ENCODE measurements around the gene ZMYM4. TPM values are rescaled to one million over a fixed set of nuclear protein-coding genes. Genes with fewer than 3 reads are reported as not detected.

ZMYM4 gene
- total RNA-seq, 6 donors from 2014 or later: 17.6 to 47.1 (median 38.3) TPM

DNA sequence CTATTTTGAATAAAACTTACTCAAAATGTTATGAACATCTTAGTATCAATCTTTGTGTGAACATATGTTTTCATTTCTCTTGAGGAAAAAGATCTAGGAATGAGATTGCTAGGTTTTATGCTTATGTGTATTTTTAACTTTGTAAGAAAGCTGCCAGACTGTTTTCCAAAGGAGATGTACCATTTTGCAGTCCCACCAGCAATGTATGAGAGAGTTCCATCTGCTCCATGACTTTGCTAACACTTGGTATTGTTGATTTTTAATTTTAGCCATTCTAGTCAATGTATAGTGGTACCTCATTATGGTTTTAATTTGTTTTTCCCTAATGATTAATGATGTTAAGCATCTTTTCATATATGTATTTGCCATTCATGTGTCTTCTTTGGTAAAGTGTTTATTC, 132.5 kb downstream of the ZMYM4 start:
- no peaks in the 10 kb centered on the region for H3K27me3 ChIP-seq
- H3K4me3 ChIP-seq: no peak overlapping the region
- no peaks in the 10 kb centered on the region for H3K9me3 ChIP-seq
- H3K36me3 ChIP-seq: peaks cover 18 to 87% (median 39%) of the 10 kb centered on the region in 4 donors
- TF ChIP-seq CTCF (IDR thresholded peaks at IDR 0.05) (no peak), POLR2AphosphoS5 (IDR thresholded peaks at IDR 0.05) (no peak), POLR2A (IDR thresholded peaks at IDR 0.05) (no peak), EP300 (IDR thresholded peaks at IDR 0.05) (no peak)
- DNase-seq (no peak), ATAC-seq (ENCODE audit: low FRiP score in 2 of 2) (no peak)
- H3K27ac ChIP-seq: no peak overlapping the region
- H3K4me1 ChIP-seq: no peaks in the 10 kb centered on the region

GRCh38 chr1:35406103-35406502, 137.6 kb downstream of the ZMYM4 start:
- no peaks in the 10 kb centered on the region for H3K27me3 ChIP-seq
- DNase-seq: no peak
- H3K9me3 ChIP-seq: no peaks in the 10 kb centered on the region
- no peak overlapping the region for H3K27ac ChIP-seq
- TF ChIP-seq EP300 (IDR thresholded peaks at IDR 0.05) (no peak), POLR2A (IDR thresholded peaks at IDR 0.05) (no peak), POLR2AphosphoS5 (IDR thresholded peaks at IDR 0.05) (no peak), CTCF (IDR thresholded peaks at IDR 0.05) (no peak)
- H3K4me3 ChIP-seq: no peak overlapping the region
- ATAC-seq (ENCODE audit: low FRiP score in 2 of 2): no peak
- no peaks in the 10 kb centered on the region for H3K4me1 ChIP-seq
- H3K36me3 ChIP-seq: peaks cover 11 to 84% (median 35%) of the 10 kb centered on the region in 4 donors

GRCh38 chr1:35407743-35408142, 139.2 kb downstream of the ZMYM4 start:
- peaks cover 11 to 72% (median 34%) of the 10 kb centered on the region in 4 donors for H3K36me3 ChIP-seq
- TF ChIP-seq POLR2AphosphoS5 (IDR thresholded peaks at IDR 0.05): no peak
- no peak for TF ChIP-seq POLR2A (IDR thresholded peaks at IDR 0.05)
- no peak for TF ChIP-seq EP300 (IDR thresholded peaks at IDR 0.05)
- TF ChIP-seq CTCF (IDR thresholded peaks at IDR 0.05): no peak
- ATAC-seq (ENCODE audit: low FRiP score in 2 of 2): no peak

GRCh38 chr1:35408925-35409324, 140.4 kb downstream of the ZMYM4 start:
- H3K36me3 ChIP-seq: peaks cover 11 to 61% (median 29%) of the 10 kb centered on the region in 4 donors
- H3K27me3 ChIP-seq: no peaks in the 10 kb centered on the region
- no peaks in the 10 kb centered on the region for H3K9me3 ChIP-seq
- WGBS, 2 donors: 92 to 100% methylated on average over 1 of the region's 1 CpG
- no peak for ATAC-seq (ENCODE audit: low FRiP score in 2 of 2)
- DNase-seq: no peak
- no peaks in the 10 kb centered on the region for H3K4me1 ChIP-seq
- TF ChIP-seq EP300 (IDR thresholded peaks at IDR 0.05): no peak
- H3K27ac ChIP-seq: no peak overlapping the region
- H3K4me3 ChIP-seq: no peak overlapping the region

More at GRCh38 chr1:35407743-35408142, 139.2 kb downstream of the ZMYM4 start:
- Histone ChIP-seq H3K9me3 (no peaks in the 10 kb centered on the region), H3K27me3 (no peaks in the 10 kb centered on the region), H3K4me1 (no peaks in the 10 kb centered on the region), H3K4me3 (no peak overlapping the region), H3K27ac (no peak overlapping the region)
- 97 to 98% methylated on average over 4 of the region's 4 CpGs for WGBS, 2 donors
- no peak for DNase-seq

GRCh38 chr1:35426097-35426586, 157.6 kb downstream of the ZMYM4 start:
- H3K27ac ChIP-seq: no peak overlapping the region
- 36 to 67% methylated on average over 2 of the region's 2 CpGs for WGBS, 2 donors
- DNase-seq (no peak), ATAC-seq (ENCODE audit: low FRiP score in 2 of 2) (no peak)
- peaks cover 0 to 6% (median 0%) of the 10 kb centered on the region in 4 donors for H3K4me1 ChIP-seq
- H3K9me3 ChIP-seq: no peaks in the 10 kb centered on the region
- no peak for TF ChIP-seq POLR2A (IDR thresholded peaks at IDR 0.05)
- TF ChIP-seq POLR2AphosphoS5 (IDR thresholded peaks at IDR 0.05): no peak
- TF ChIP-seq CTCF (IDR thresholded peaks at IDR 0.05): no peak
- no peak for TF ChIP-seq EP300 (IDR thresholded peaks at IDR 0.05)
- H3K4me3 ChIP-seq: no peak overlapping the region
- H3K27me3 ChIP-seq: no peaks in the 10 kb centered on the region
- H3K36me3 ChIP-seq: peaks cover 0 to 6% (median 2%) of the 10 kb centered on the region in 4 donors

Measured in upper lobe of left lung (tissue), 6 donors.